Neural cell (in vitro differentiated cells): ENCODE data around the gene TMPRSS2.

ENCODE experiments used
- CTCF ChIP-seq: fragments of 450-650 bp; IDR thresholded peaks from 2 replicates; pipeline ENCODE4 v1.5.1; 2014; ENCODE audit warnings: antibody characterized with exemption, mild to moderate bottlenecking, moderate library complexity; ENCODE audit not compliant: poor library complexity, severe bottlenecking
- EP300 ChIP-seq: fragments of 450-650 bp; conservative IDR thresholded peaks from 2 replicates; pipeline ENCODE4 v1.6.1; 2014; ENCODE audit warnings: antibody characterized with exemption, mild to moderate bottlenecking, moderate library complexity; ENCODE audit not compliant: poor library complexity, severe bottlenecking
- EZH2 ChIP-seq: fragments of 200-600, 300-800 bp; shearing (Covaris generic), sonication (generic); IDR thresholded peaks from 2 replicates; pipeline ENCODE4 v1.6.1; 2014; ENCODE audit warnings: antibody characterized with exemption, low read length, borderline replicate concordance, mild to moderate bottlenecking; ENCODE audit not compliant: insufficient read depth, poor library complexity, severe bottlenecking
- POLR2AphosphoS5 ChIP-seq: IDR thresholded peaks from 2 replicates; pipeline ENCODE4 v1.6.1; 2012
- RAD21 ChIP-seq: fragments of 450-650 bp; conservative IDR thresholded peaks from 2 replicates; pipeline ENCODE4 v1.6.1; 2014; ENCODE audit warnings: antibody characterized with exemption, mild to moderate bottlenecking, moderate library complexity
- REST ChIP-seq: IDR thresholded peaks from 2 replicates; pipeline ENCODE4 v1.6.1; 2012; ENCODE audit warnings: borderline replicate concordance

- no peak for TF ChIP-seq CTCF
- TF ChIP-seq EZH2: no peak
- no peak for TF ChIP-seq EP300
- TF ChIP-seq REST: no peak
- TF ChIP-seq POLR2AphosphoS5: no peak
- TF ChIP-seq RAD21: no peak
Measured at GRCh38 chr21:41518757-41519156, 10.8 kb upstream of the TMPRSS2 start.
